OCI-LY1 (cell line): ENCODE results near the gene ATG14.

ENCODE experiments used
- H2AFZ ChIP-seq: fragments of 200-600 bp; sonication (generic), shearing (Covaris generic); 2 replicates; pipeline ENCODE4 v1.6.0; 2014; ENCODE audit warnings: antibody characterized with exemption, mild to moderate bottlenecking, low read length
- H3F3A ChIP-seq: fragments of 200-600 bp; sonication (generic), shearing (Covaris generic); 2 replicates; pipeline ENCODE4 v1.6.0; 2014; ENCODE audit warnings: mild to moderate bottlenecking, antibody characterized with exemption, low read length, moderate library complexity; ENCODE audit not compliant: insufficient read depth
- H3K27ac ChIP-seq: fragments of 200-600 bp; sonication (generic); 2 replicates; pipeline ENCODE4 v1.5.1; 2014; ENCODE audit warnings: low read length, mixed run types, mild to moderate bottlenecking, low read depth; ENCODE audit not compliant: poor library complexity, severe bottlenecking
- H3K27me3 ChIP-seq: fragments of 200-600 bp; sonication (generic); 2 replicates; pipeline ENCODE4 v1.6.0; 2014; ENCODE audit warnings: antibody characterized with exemption, mild to moderate bottlenecking, low read length, moderate library complexity; ENCODE audit not compliant: insufficient read depth
- H3K36me3 ChIP-seq: fragments of 200-600 bp; sonication (generic); 2 replicates; pipeline ENCODE4 v1.6.1; 2014; ENCODE audit warnings: mild to moderate bottlenecking, antibody characterized with exemption, low read length, moderate library complexity, mixed read lengths; ENCODE audit not compliant: insufficient read depth
- H3K4me1 ChIP-seq: fragments of 200-600 bp; sonication (generic); 2 replicates; pipeline ENCODE4 v1.5.1; 2014; ENCODE audit warnings: mild to moderate bottlenecking, low read length, moderate library complexity; ENCODE audit not compliant: insufficient read depth, severe bottlenecking
- H3K4me2 ChIP-seq: fragments of 200-600 bp; sonication (generic), shearing (Covaris generic); 2 replicates; pipeline ENCODE4 v1.6.1; 2014; ENCODE audit warnings: low read length
- H3K4me3 ChIP-seq: fragments of 200-600 bp; sonication (generic); 2 replicates; pipeline ENCODE4 v1.5.1; 2014; ENCODE audit warnings: low read length, low read depth, mild to moderate bottlenecking, mixed read lengths; ENCODE audit not compliant: poor library complexity, severe bottlenecking
- H3K79me2 ChIP-seq: fragments of 200-600 bp; shearing (Covaris generic); 2 replicates; pipeline ENCODE4 v1.6.1; 2016; ENCODE audit warnings: mixed run types, low read length, mixed read lengths; ENCODE audit not compliant: insufficient read depth
- H3K9ac ChIP-seq: fragments of 200-600 bp; sonication (generic), shearing (Covaris generic); 2 replicates; pipeline ENCODE4 v1.6.1; 2014; ENCODE audit warnings: mild to moderate bottlenecking, low read length, mixed read lengths
- H3K9me2 ChIP-seq: fragments of 200-600 bp; sonication (generic), shearing (Covaris generic); 2 replicates; pipeline ENCODE4 v1.6.1; 2014; ENCODE audit warnings: low read depth, mild to moderate bottlenecking, low read length, mixed read lengths
- H3K9me3 ChIP-seq: fragments of 200-600 bp; shearing (Covaris generic); 2 replicates; pipeline ENCODE4 v1.6.1; 2014; ENCODE audit warnings: low read length, mixed read lengths
- H4K20me1 ChIP-seq: fragments of 200-600 bp; sonication (generic), shearing (Covaris generic); 2 replicates; pipeline ENCODE4 v1.6.0; 2016; ENCODE audit warnings: mild to moderate bottlenecking, low read length; ENCODE audit not compliant: insufficient read depth
- EZH2 ChIP-seq: fragments of 200-600 bp; sonication (generic), shearing (Covaris generic); IDR thresholded peaks from 2 replicates; pipeline ENCODE4 v1.8.0; 2017; ENCODE audit warnings: borderline replicate concordance, mixed run types, mild to moderate bottlenecking, antibody characterized with exemption, low read length, moderate library complexity, mixed read lengths
- TF ChIP-seq, protein P1 (sequence below): fragments of 200-600 bp; sonication (generic), shearing (Covaris generic); IDR thresholded peaks from 2 replicates; pipeline ENCODE4 v1.5.1; 2017; ENCODE audit warnings: mild to moderate bottlenecking, antibody characterized with exemption, low read length, moderate library complexity, mixed read lengths

The ATG14 gene

DNA sequence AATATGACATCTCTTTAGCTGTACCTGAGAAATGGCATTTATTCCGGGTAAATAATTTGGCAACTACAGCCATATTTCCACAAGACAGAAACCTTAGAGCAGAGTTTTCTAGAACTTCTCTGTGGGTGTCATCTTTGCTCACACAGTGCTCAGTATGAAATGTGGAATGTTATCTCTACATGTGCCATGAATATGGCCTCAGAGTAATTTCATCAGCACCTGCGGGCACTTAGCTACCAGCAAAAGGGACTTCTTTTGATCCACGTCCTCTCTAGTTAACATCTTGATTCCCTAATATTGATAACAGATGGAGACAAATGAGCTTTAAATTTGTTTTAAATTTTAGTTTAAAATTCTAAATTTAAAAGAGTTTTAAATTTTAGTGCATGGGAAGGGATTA lies 2.9 kb upstream of the ATG14 start:
- Histone ChIP-seq H3K27ac (no peak overlapping the region), H3K9me2 (no peaks in the 10 kb centered on the region), H3F3A (no peaks in the 10 kb centered on the region), H4K20me1 (no peaks in the 10 kb centered on the region), H3K4me2 (no peak overlapping the region), H3K9ac (no peak overlapping the region), H3K4me1 (peaks cover 23% of the 10 kb centered on the region), H3K9me3 (no peaks in the 10 kb centered on the region), H2AFZ (no peak overlapping the region), H3K4me3 (no peak overlapping the region), H3K27me3 (no peaks in the 10 kb centered on the region), H3K36me3 (no peaks in the 10 kb centered on the region), H3K79me2 (peaks cover 12% of the 10 kb centered on the region)
- no peak for TF ChIP-seq EZH2
- TF ChIP-seq, protein P1, sequence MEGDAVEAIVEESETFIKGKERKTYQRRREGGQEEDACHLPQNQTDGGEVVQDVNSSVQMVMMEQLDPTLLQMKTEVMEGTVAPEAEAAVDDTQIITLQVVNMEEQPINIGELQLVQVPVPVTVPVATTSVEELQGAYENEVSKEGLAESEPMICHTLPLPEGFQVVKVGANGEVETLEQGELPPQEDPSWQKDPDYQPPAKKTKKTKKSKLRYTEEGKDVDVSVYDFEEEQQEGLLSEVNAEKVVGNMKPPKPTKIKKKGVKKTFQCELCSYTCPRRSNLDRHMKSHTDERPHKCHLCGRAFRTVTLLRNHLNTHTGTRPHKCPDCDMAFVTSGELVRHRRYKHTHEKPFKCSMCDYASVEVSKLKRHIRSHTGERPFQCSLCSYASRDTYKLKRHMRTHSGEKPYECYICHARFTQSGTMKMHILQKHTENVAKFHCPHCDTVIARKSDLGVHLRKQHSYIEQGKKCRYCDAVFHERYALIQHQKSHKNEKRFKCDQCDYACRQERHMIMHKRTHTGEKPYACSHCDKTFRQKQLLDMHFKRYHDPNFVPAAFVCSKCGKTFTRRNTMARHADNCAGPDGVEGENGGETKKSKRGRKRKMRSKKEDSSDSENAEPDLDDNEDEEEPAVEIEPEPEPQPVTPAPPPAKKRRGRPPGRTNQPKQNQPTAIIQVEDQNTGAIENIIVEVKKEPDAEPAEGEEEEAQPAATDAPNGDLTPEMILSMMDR = no peak

GRCh38 chr14:55412676-55413075 lies 1.0 kb upstream of the ATG14 start:
- no peaks in the 10 kb centered on the region for H4K20me1 ChIP-seq
- H3K4me2 ChIP-seq = no peak overlapping the region
- H3K9me2 ChIP-seq = no peaks in the 10 kb centered on the region
- H3K9me3 ChIP-seq = no peaks in the 10 kb centered on the region
- TF ChIP-seq, protein P1 = no peak
- TF ChIP-seq EZH2 = no peak
- no peak overlapping the region for H3K9ac ChIP-seq
- H3F3A ChIP-seq = no peaks in the 10 kb centered on the region
- H3K79me2 ChIP-seq = peaks cover 12% of the 10 kb centered on the region
- H2AFZ ChIP-seq = no peak overlapping the region
- no peaks in the 10 kb centered on the region for H3K36me3 ChIP-seq
- H3K27me3 ChIP-seq = no peaks in the 10 kb centered on the region
- H3K27ac ChIP-seq = no peak overlapping the region
- peaks cover 24% of the 10 kb centered on the region for H3K4me1 ChIP-seq
- H3K4me3 ChIP-seq = no peak overlapping the region

GRCh38 chr14:55410876-55411275 lies 754 bp downstream of the ATG14 start:
- peak overlapping the region; percentile 66 for H3K4me2 ChIP-seq
- TF ChIP-seq, protein P1 = no peak
- no peak for TF ChIP-seq EZH2
- H3K79me2 ChIP-seq = peaks cover 12% of the 10 kb centered on the region
- no peaks in the 10 kb centered on the region for H3F3A ChIP-seq
- H3K9me2 ChIP-seq = no peaks in the 10 kb centered on the region
- H3K9ac ChIP-seq = peak overlapping the region; percentile 71
- no peak overlapping the region for H2AFZ ChIP-seq
- no peaks in the 10 kb centered on the region for H3K9me3 ChIP-seq
- no peaks in the 10 kb centered on the region for H4K20me1 ChIP-seq
- no peaks in the 10 kb centered on the region for H3K27me3 ChIP-seq
- no peak overlapping the region for H3K27ac ChIP-seq
- peaks cover 24% of the 10 kb centered on the region for H3K4me1 ChIP-seq
- H3K36me3 ChIP-seq = no peaks in the 10 kb centered on the region
- H3K4me3 ChIP-seq = peak overlapping the region; percentile 80
